Stimulated activated CD8-positive, alpha-beta memory T cell treated with anti-CD3 and anti-CD28 coated beads, Interleukin-15, amount 100 ng/mL, for 4 hours (primary cell): ENCODE measurements around the gene USP19.

Experiments used
- DNase-seq, 2 donors: peaks; one replicate each; pipeline ENCODE4 v3.0.0-alpha.2; 2020; ENCODE audit warnings: low read depth in 2 of 2

Gene USP19

GRCh38 chr3:49134471-49135265, 14.0 kb upstream of the USP19 start:
- no peak for DNase-seq

- no peak for DNase-seq
Observed at GRCh38 chr3:49133226-49133951, 12.8 kb upstream of the USP19 start.

- no peak for DNase-seq
Observed at GRCh38 chr3:49132437-49133225, 12.0 kb upstream of the USP19 start, which contains the start of gene LAMB2. Gene LAMB2 (minus strand): TSS chr3:49133050. CDS start chr3:49132867, 183 bp downstream.

GRCh38 chr3:49132073-49132436, 11.4 kb upstream of the USP19 start:
- DNase-seq = no peak

- DNase-seq = no peak
Observed at GRCh38 chr3:49131576-49131975, 11.0 kb upstream of the USP19 start.

GRCh38 chr3:49131040-49131439, 10.4 kb upstream of the USP19 start:
- no peak for DNase-seq

- DNase-seq = no peak
Observed at GRCh38 chr3:49124991-49125670, 4.5 kb upstream of the USP19 start.

- no peak for DNase-seq
Observed at GRCh38 chr3:49124203-49124602, 3.6 kb upstream of the USP19 start.

GRCh38 chr3:49123687-49124086, 3.1 kb upstream of the USP19 start:
- no peak for DNase-seq

- DNase-seq = no peak
Observed at GRCh38 chr3:49122886-49123545, 2.4 kb upstream of the USP19 start.

- DNase-seq = no peak
Observed at GRCh38 chr3:49122451-49122850, 1.8 kb upstream of the USP19 start.

GRCh38 chr3:49122022-49122421, 1.4 kb upstream of the USP19 start:
- DNase-seq = no peak

- DNase-seq = no peak
Observed at GRCh38 chr3:49121132-49121736, 611 bp upstream of the USP19 start.

GRCh38 chr3:49120096-49120437, 556 bp downstream of the USP19 start:
- no peak for DNase-seq

GRCh38 chr3:49119439-49119838, 1.2 kb downstream of the USP19 start:
- no peak for DNase-seq

- no peak for DNase-seq
Observed at GRCh38 chr3:49119036-49119435, 1.6 kb downstream of the USP19 start.

- DNase-seq = no peak
Observed at GRCh38 chr3:49112262-49112661, 8.4 kb downstream of the USP19 start.

- DNase-seq = no peak
Observed at GRCh38 chr3:49111347-49111746, 9.3 kb downstream of the USP19 start.

- no peak for DNase-seq
Observed at GRCh38 chr3:49110780-49111179, 9.8 kb downstream of the USP19 start.

GRCh38 chr3:49108346-49108745, 12.3 kb downstream of the USP19 start:
- no peak for DNase-seq
